Muscle of leg (tissue), 11 donors: Measurements from ENCODE around the gene SLC19A1. TPM values are rescaled to one million over a fixed set of nuclear protein-coding genes. Genes with fewer than 3 reads are reported as not detected.

Experiments used
- DNase-seq: peaks from one replicate; pipeline ENCODE4 v3.0.0; 2013
- H3K27ac ChIP-seq: one replicate; pipeline ENCODE4 v1.5.1; 2013; ENCODE audit warnings: mild to moderate bottlenecking, low read length, control low read depth
- H3K27me3 ChIP-seq: one replicate; pipeline ENCODE4 v1.6.1; 2013; ENCODE audit warnings: low read length; ENCODE audit not compliant: control insufficient read depth, insufficient read depth
- H3K36me3 ChIP-seq: one replicate; pipeline ENCODE4 v1.6.1; 2013; ENCODE audit warnings: low read length; ENCODE audit not compliant: control insufficient read depth, insufficient read depth
- H3K4me1 ChIP-seq: one replicate; pipeline ENCODE4 v1.6.1; 2013; ENCODE audit warnings: low read length; ENCODE audit not compliant: control insufficient read depth, insufficient read depth
- H3K4me3 ChIP-seq: one replicate; pipeline ENCODE4 v1.5.1; 2013; ENCODE audit warnings: low read length, control low read depth
- H3K9me3 ChIP-seq: replicated peaks from 2 replicates; pipeline ENCODE4 v1.6.1; 2013; ENCODE audit warnings: low read depth, low read length; ENCODE audit not compliant: control insufficient read depth
- WGBS: methylation state at CpG from one replicate; pipeline ENCODE4 v1.1.5; 2013; ENCODE audit warnings: missing lambda C conversion rate; ENCODE audit not compliant: insufficient coverage; 5-methylcytosine and 5-hydroxymethylcytosine counted together
- polyA plus RNA-seq, 8 donors: library from polyadenylated mRNA; unstranded; fragments of 120-200 nt; gene quantifications; one replicate each; pipeline versions ENCODE4 v1.2.1 to v1.2.3, GENCODE V29; 2013; ENCODE audit warnings: inconsistent platforms in 1 of 8, low replicate concordance in 1 of 8; ENCODE audit not compliant: insufficient read length in 8 of 8, insufficient read depth in 1 of 8
- total RNA-seq: library from RNA; stranded (reverse); fragments of 120-200 nt; gene quantifications from one replicate; pipeline ENCODE4 v1.2.4, GENCODE V29; 2013

The SLC19A1 gene
- total and polyA plus RNA-seq, 9 donors: 3.2 to 22.8 (median 12.8) TPM

DNA sequence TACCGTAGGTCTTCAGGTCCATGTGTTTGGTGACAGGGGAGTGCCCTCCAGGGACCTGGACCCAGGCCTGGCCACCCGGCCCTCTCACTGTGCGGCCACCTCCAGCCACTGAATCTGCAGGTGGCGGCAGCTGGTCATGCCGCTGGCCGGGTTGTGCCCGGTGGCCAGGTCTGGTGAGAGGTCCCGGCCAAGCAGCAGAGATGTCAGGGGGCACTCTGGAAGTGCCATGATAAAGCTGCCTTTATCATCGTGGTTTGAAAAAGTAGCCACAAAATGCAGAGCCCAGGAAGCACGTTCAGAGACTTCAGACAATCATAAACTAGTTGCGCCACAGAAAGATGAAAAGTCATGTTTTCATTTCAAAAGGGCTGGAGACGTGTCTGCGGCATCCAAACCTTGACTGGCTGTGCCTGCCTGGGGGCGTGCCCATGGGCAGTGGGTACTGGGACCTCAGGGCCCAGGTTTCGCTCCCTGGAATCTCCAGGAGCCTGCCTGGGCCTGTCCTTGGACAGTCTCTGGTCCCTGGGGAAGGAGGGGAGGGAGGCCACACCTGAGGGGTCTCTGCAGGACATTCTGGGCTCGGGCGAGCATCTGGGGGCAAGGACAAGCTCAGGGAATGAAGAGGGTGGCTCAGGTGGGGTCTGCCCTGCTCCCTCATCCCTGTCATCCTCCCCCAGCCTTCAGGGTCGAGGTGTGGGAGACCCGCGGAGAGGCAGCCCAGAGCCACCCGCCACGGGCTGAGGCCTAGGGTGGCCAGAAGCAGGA is 92.4 kb downstream of the SLC19A1 start:
- DNase-seq: no peak

DNA sequence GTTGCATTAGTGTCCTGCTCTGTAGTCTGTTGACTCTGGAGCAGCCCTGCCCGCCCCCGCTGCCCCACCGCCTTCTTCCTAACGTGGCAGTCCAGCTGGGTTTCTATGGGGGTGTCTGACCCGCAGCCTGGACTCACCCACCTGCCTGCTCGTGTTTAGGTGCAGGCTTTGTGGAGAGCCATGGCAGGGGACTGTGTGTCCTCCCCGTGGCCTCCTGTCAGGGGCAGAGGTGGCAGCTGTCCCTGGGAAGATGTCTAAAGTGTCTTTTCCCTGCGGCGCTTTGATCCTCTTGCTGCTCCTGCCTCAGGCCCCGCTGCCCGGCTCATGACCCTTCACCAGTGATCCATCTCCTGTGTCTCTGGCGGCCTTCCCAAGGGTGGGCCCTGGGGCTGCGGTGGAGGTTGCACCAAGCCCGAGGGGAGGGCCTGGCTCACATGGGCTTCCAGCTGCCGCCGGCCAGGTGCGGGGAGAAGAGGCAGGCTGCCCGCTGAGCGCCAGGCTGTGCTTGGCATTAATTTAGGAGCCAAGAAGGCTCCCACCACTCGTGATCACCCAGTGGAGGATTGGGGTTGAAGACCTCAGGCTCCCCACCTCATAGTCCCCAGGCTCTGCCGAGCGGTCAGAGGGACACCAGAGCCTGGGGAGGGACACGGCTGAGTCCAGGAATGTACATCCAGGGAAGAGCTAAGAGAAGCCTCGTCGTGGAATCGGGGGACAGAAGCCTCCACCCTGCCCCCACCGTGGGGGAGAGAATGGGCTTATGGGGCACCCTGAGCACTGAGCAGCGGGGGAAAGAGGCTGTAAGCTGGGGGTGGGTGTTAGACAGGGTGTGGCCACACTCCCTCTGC is 93.2 kb downstream of the SLC19A1 start:
- Histone ChIP-seq H3K4me1 (peaks cover 48% of the 10 kb centered on the region), H3K27me3 (no peaks in the 10 kb centered on the region), H3K27ac (peak overlapping the region; percentile 17), H3K9me3 (peaks cover 4% of the 10 kb centered on the region), H3K36me3 (no peaks in the 10 kb centered on the region), H3K4me3 (no peak overlapping the region)
- DNase-seq: peak; percentile 81
- 68% methylated on average over 18 of the region's 28 CpGs for WGBS

More for the DNA sequence above, 92.4 kb downstream of the SLC19A1 start:
- Histone ChIP-seq H3K27me3 (no peaks in the 10 kb centered on the region), H3K36me3 (no peaks in the 10 kb centered on the region), H3K4me1 (peaks cover 56% of the 10 kb centered on the region), H3K27ac (no peak overlapping the region), H3K4me3 (no peak overlapping the region), H3K9me3 (peaks cover 4% of the 10 kb centered on the region)
- 89% methylated on average over 20 of the region's 22 CpGs for WGBS

DNA sequence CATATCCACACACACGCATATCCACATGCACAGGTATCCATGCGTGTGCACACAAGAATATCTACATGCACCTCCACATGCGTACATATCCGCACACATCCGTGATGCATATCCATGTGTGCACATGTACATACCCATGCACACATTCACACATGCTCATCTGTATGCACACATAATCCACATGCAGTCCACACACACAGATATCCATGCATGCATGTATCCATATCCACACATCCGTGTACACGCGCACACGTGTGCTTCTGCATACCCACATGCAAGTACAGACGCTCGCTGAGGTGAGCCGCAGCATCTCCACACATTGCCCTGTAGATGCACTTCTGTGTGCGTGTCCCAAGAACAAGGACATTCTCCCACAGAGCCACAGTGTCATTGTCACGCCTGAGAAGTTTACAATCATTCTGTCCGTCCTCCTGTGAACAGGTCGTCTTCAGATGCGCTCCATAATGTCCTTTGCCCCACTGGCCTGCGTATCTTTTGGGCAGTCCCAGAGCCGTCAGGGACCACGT is 93.9 kb downstream of the SLC19A1 start:
- Histone ChIP-seq H3K36me3 (no peaks in the 10 kb centered on the region), H3K27ac (no peak overlapping the region), H3K27me3 (no peaks in the 10 kb centered on the region), H3K4me3 (no peak overlapping the region), H3K9me3 (peaks cover 4% of the 10 kb centered on the region), H3K4me1 (peaks cover 41% of the 10 kb centered on the region)
- WGBS: 88% methylated on average over 20 of the region's 20 CpGs
- DNase-seq: no peak

Other genes starting within 250 kb of the SLC19A1 start
- 85.6 TPM for gene COL18A1, start 137.3 kb downstream of the SLC19A1 start, total RNA-seq
- 100 to 1,000 TPM in 3 of 8 donors, 10 to 100 TPM in 5; 58.4 to 141 (median 96.7) TPM for gene COL18A1, start 137.3 kb downstream of the SLC19A1 start, polyA plus RNA-seq
- gene PCBP3, start 101.3 kb upstream of the SLC19A1 start, total RNA-seq: 0.93 TPM
- 1 to 10 TPM in 6 of 8 donors, under 1 TPM in 2; 0.76 to 2.3 (median 1.4) TPM for gene PCBP3, start 101.3 kb upstream of the SLC19A1 start, polyA plus RNA-seq